GM21381 (cell line): ENCODE data around the gene ELOVL2.
A peak's percentile ranks its signal among the peaks of the same experiment; 100 is the strongest.
"Not testable (repeated sequence)": the region's sequence is repeated elsewhere in the genome, so short reads cannot be mapped to it uniquely, and the experiment has no call there.

ENCODE experiments used
- ATAC-seq: cut with Tn5 transposase; IDR thresholded peaks from one replicate; pipeline ENCODE4 v1.9.1; 2021; ENCODE audit warnings: mild to moderate bottlenecking, moderate library complexity; ENCODE audit not compliant: unreplicated experiment

Gene ELOVL2

DNA sequence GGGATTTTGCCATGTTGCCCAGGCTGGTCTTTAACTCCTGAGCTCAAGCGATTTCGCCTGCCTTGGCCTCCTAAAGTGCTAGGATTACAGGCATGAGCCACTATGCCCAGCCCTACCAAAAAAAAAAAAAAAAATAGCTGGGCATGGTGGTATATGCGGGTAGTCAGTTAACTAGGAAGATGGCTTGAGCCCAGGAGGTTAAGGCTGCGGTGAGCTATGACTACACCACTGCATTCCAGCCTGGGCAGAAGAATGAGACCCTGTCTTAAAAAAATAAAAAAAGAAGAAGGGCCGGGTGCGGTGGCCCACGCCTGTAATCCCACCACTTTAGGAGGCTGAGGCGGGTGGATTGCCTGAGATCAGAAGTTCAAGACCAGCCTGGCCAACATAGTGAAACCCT lies 50.2 kb downstream of the ELOVL2 start:
- no peak for ATAC-seq

DNA sequence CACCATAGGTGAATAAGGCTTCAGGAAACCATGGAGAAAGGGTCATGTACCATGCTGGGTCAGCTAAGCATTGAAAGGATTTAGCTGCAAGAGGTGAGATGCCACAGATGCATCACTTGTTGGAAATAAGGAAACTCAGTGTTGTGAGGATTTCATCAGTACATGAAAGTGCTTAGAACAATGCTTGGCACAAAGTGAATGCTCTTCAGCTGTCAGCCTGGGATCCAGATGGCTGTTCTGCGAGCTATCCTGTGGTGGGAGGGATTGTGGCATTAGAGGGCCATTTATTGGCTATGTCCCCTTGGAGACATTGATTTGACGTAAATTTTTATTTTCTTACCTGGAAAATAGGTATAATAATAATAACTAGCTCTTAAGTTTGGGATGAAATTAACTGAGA lies 53.0 kb downstream of the ELOVL2 start:
- no peak for ATAC-seq

DNA sequence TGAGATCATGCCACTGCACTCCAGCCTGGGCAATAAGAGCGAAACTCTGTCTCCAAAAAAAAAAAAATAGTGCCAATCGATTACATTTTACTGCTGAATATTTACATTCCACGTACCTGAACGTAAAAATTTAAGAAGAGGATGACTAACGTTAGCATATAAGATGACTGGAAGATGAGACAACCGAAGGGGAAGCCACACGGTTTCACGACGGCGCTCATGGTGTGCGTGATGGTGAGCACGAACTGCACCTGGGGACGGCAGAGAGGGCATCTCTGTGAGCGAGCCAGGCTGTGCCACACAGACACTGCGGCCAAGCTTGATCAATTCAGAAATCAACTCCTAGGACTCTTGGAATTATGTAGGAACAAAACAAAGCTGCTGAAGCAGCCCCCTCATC lies 54.5 kb downstream of the ELOVL2 start:
- no peak for ATAC-seq

DNA sequence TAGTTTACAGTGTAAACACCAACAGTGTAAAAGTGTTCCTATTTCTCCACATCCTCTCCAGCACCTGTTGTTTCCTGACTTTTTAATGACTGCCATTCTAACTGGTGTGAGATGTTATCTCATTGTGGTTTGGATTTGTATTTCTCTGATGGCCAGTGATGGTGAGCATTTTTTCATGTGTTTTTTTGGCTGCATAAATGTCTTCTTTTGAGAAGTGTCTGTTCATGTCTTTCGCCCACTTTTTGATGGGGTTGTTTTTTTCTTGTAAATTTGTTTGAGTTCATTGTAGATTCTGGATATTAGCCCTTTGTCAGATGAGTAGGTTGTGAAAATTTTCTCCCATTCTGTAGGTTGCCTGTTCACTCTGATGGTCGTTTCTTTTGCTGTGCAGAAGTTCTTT lies 59.1 kb downstream of the ELOVL2 start:
- not testable (repeated sequence) for ATAC-seq

DNA sequence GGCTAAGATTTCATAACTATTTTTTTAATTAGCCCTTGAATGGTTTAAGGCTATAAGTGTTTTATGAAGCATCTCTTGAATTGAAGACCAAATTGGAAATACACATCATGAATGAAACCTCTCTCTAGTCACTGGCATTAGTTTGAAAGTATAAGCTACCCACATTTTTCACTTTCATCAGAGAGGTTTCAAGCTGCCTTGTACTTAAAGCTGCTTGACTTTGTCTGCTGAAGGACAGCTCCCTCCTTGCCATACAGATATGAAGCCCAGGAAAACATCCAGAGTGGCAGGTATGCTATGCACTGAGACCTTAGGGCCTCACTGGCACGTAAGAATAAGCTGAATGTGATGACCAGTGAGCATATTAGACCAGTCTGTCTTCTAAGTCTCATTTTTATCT lies 62.7 kb downstream of the ELOVL2 start:
- ATAC-seq, result no peak

DNA sequence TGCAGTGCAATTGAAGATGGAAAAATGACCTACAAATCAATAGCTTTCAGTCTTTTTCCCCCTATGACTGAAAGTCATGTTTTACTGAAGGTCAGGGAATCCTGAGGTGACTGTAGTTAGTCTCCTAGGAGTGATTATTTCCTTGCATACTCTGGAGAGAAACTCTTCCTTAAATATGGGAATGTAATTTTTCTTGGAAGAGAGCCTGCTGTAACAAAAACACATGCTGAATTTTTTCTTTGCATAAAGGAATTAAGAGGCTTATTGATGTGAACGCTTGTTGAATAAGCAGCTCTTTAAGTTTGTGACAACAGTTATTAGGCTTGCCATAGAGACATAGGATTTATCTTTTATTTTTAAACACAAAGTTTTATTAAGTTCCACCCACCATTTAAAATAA lies 64.5 kb downstream of the ELOVL2 start:
- ATAC-seq, result no peak

DNA sequence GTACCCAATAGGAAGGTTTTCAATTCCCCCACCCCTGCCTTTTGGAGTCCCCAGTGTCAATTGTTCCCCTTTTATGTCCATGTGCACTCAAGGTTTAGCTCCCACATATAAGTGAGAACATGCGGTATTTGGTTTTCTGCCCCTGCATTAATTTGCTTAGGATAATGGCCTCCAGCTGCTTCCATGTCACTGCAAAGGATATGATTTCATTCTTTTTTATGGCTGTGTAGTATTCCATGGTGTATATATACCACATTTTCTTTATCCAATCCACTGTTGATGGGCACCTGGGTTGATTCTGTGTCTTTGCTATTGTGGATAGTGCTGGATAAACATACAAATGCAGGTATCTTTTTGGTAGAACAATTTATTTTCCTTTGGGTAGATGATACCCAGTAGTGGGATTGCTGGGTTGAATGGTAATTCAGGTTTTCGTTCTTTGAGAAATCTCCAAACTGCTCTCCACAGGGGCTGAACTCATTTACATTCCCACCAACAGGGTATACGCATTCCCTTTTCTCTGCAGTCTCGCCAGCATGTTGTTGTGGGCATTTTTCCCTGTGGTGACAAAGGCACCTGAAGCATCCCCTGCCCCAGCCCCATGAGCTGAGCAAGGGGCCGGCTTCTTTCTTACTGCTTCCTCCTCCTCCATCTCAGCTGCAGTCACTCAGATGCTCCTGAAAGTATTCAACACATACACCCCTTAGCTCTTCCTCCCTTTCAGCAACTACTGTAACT lies 66.7 kb downstream of the ELOVL2 start:
- ATAC-seq, result no peak

DNA sequence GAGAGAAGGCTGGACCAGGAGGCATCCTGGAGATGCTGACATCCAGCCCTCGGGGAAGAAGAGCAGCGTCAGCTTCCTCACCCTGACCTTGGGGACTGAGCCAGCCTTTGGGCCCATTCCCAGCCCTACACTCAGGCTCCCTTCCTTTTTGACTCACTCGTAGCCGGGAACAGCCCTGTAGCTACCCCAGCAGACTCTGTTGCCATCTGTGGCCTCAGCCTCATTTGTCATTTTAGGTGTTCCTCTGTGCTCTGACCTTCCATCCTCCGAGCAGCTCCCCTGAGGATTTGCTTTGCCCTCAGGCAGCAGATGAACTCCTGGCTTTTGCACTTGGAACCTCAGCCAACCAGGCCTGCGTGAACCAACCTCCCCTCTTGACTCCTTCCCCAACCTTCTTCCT lies 67.5 kb downstream of the ELOVL2 start:
- ATAC-seq, result no peak

DNA sequence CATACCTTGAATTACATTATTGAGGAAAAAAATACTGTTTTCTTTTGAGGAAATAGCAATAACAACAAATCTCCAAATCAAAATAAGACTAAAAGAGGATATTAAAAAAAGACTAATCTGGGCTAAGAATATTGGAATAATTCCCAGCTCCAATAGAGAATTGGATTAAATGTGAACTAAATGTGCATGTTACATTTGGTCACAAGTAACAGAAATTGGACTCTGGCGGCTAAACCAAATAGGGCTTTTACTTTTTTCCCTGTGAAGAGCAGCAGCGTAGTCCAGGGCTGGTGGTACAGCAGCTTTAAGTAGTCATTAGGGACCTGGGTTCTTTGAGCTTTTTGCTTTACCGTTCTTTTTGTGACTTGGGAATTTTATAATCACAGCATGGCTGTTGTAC lies 71.9 kb downstream of the ELOVL2 start:
- ATAC-seq, result no peak

DNA sequence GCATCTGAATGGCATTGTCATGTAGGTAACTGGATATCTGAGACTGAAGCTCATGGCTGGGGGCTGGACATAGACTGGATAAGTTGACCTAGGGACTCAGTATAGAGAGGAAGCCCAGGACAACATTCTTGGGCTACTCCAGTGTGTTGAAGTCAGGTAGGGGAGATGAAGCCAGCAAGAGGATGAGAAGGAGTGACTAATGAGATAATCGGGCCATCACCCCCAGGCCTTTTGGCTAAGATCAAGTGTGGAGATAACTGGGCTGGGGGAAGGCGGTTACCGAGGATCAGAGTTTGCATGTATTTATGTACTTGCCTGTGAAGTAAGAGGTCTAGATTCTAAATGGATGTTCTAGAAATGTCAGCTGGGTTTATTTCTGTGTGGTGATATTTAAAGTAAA lies 73.4 kb downstream of the ELOVL2 start:
- no peak for ATAC-seq

DNA sequence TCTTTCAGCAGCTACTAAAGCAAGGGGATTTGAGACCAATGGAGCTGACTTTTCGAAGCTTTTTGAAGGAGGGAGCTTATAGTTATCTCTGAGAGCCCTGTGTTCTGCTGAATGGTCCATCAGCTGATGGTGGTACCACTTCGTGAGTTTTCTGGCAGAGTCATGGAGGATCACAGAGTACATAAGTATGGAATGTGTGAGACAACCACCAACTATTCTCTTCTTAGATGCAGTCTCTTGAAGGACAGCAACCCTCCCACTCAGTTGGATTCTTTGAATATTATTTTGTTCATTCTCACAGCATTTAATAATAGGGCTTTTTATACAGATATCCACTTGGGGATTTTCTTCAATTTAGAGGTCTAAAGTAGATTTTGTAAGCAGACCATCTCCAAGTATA lies 75.3 kb downstream of the ELOVL2 start:
- ATAC-seq, result no peak

DNA sequence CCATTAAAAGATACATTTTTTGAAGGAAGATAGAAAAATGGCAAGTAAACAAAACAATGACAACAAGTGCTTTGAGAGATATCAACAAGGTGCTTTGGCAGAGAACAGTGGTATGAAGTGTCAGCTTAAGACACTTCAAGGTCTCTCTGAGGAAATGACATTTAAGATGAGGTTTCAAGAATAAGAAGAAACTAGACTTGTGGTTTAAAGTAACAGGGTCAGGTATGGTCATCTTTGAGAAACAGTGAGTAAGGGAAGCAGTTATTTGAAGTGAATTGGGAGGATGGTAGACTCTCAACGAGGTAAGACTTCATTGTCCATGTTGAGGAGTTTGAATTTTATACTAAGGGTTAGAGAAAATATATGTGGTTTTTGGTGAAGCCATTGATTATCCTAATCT lies 79.4 kb downstream of the ELOVL2 start:
- peak; percentile 79 for ATAC-seq

DNA sequence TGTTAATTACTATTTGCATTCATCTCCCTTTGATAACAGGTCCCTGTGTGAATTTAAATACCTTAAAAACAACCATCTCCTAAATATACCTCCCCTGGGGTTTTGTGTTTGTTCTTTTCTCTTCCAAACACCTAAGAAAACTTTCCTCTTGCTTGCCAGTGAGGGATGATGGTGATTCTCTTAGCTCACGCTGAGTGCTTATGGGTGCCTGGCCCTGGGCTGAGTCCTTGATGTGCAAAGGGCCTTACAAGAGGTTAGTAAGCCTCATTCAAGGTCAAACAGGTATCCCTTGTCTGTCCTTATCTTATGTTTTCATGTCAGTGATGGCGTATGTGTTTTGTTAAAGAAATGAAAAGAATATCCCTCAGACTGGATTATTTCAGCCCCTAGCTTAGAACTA lies 81.0 kb downstream of the ELOVL2 start:
- no peak for ATAC-seq

DNA sequence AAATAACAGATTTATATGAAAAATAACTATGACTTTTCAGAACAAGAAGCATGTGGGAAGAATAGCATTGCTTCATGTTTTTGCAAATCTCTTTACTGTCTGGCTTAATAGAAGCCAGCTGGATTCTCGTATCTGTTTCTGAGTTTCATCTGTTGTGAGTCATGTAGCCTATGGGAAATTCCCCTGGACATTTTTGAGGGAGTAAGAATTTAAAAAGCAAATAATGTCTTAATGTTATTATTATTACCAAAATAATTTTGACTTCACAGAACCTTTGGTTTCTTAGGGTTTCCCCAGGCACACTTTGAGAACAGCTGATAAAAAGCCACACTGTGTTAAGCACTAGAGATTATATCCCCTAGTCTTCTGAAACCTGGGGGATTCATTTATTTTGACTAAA lies 81.4 kb downstream of the ELOVL2 start:
- ATAC-seq, result peak; percentile 42

DNA sequence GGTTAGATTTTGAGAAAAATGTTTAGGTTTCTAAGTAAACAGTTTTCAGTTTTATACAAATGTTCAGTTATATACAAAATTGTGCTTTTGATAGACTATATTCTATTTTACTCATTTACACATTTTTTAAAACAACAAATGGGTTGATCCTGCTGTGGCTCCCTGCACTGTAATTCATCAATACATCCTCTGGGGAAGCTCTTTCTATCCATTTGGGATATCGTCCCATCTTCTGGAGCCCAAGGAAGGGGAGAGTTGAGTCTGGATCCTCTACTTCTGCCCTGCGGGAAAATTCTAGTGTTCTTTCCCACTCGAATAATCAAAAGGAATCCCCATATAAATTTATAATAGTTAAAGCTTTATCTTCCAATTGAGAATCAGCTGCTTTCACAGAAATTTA lies 82.3 kb downstream of the ELOVL2 start:
- no peak for ATAC-seq

DNA sequence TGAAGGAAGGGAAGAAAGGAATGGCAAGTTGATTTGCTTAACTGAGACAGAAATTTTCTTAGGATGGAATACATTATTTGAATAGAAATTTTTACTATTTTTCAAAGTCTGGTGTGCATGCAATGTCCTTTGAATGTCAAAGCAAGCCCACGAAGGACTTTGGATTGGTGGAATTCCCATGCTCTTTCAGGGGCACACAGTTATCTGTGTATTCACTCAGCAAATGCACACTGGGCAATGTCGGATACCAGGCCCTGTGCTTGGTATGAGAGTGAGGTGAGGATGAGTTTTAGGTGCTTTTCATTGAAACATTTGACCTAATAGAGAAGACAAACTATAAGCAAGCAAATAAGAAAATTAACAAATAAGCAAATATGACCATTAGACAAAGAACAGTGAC lies 83.9 kb downstream of the ELOVL2 start:
- ATAC-seq, result no peak

DNA sequence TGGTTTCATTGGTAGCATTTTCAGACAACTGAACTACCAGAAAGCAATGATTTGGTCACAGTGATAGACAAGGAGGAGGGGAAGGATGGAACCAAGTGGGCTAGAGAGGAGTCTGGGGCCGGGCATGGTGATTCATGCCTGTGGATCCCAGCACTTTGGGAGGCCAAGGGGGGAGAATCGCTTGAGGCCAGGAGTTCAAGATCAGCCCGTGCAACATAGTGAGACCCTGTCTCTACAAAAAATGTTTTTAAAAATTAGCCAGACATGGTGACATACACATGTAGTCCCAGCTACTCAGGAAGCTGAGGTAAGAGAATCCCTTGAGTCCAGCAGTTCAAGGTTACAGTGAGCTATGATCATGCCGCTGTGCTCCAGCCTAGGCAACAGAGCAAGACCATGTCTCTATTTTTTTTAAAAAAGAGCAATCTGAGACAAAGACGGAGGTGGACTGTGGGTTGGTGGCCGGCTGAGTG lies 86.7 kb downstream of the ELOVL2 start:
- ATAC-seq, result no peak

DNA sequence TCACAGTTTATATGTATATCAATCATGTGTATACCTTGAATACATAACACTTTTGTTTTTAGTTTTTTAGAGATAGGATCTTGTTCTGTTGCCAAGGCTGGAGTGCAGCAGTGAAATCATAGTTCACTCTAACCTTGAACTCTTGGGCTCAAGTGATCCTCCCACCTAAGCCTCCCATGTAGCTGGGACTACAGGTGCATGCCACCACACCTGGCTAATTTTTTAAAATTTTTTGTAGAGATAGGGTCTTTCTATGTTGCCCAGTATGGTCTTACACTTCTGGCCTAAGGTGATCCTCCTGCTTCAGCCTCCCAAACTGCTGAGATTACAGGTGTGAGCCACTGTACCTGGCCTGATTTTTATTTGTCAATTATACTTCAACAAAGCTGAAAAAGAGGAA lies 87.3 kb downstream of the ELOVL2 start:
- no peak for ATAC-seq

DNA sequence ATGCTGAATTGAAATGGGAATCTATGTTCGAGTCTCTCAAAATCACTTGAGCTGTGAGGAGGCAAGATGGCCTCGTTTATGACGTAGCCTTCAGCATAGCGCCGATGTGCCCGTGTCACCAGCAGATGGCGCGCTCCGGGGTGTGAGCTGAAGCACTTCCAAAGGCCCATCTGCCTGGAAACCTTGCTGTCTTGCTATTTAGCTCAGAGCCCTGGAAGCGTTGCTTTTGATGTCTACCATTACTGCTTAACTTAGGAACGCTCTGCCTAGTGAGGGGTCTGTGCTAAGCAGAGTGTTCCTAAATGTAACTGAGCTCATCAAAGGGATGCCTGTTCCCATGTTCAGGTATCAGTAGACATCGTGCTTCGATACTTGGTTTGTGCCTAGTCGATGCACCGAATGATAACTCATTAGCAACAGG lies 89.5 kb downstream of the ELOVL2 start:
- peak; percentile 87 for ATAC-seq

DNA sequence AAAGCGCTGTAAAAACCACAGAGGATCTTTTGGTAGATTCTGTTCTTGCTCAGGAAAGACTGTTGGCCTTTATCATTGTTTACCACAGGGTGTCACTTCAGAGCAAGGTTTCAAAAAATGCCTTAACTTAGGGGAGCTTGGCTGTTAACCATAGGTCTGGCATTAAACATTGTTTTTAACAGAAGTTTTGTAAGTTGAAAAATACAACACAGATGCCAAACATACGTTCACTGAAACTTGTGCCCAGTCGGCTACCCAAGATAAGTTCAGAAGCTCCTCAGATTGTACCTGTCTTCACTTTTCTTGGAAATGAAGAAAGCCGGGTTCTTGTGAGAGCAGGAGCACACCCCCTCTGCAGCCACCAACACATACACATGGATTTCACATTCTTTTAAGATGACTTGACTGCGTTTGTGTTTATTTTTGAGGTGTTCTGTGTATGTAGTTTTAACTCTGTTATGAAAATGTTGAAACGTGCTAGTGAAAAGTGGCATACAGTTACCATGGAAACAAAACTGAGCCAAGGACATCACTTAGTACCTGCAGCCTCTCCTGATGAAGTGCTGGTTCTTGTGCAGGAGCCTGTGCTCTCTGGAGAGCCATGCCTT lies 92.3 kb downstream of the ELOVL2 start:
- ATAC-seq, result no peak

DNA sequence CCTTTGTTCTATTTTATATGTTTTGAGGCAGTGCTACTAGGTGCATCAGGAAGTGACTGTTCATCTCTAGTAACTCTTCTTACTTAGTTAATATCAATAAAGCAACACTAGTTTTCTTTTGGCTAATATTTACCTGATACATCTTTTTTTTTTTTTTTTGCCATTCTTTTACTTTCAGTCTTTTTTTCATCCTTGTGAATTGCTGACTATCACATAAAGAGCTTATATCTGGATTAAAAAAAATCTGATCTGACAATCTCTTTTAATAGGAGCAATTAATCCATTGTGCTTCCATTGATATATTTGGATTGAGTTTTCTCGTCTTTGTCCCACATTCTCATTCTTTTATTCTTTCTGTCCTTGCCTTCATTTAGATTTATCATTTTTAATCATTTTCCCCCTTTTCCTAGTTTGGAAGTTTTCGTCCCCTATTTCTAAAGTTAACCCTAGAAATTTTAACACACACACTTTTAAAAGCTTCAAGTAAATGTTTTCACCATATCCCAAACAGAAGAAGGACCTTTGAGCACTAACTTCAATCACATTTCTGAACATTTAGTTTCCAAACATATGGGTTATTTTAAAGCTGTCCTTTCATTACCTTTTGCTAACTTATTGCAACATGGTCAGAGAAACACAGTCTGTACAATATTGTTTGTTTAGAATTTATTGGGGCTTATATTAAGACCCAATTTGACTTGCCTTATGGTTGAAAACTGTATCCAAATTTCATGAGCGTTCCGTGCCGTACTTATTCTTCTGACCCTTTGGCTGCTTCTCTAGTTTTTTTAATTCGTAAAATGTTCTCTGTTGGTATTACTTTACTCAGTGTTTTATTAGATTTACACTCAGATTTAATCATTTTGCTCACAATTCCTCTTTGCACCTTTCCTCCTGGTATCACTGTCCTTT lies 94.3 kb downstream of the ELOVL2 start:
- ATAC-seq, result no peak

DNA sequence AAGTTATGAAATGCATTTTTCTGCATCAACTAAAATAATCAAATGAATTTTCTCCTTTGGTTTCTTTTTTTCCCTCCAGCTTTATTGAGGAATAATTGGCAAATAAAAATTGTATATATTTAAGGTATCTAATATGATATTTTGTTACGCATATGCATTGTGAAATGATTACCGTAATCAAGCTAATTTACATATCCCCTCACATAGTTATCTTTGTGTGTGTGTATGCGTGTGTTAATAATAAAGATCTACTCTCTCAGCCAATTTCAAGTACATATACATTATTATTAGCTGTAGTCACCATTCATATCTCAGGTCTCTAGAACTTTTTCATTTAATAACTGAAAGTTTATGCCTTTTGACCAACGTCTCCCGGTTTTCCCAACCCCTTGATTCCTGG lies 96.1 kb downstream of the ELOVL2 start:
- ATAC-seq, result no peak
